Adrenal gland (tissue), 5 donors: ENCODE data around the gene LSS.

Source experiments
- CTCF ChIP-seq, 6 experiments: fragments of 450-650 bp in 4 of 6; fragments of 200-600 bp in 2 of 6; sonication (generic) in 1 of 6; IDR thresholded peaks; 1 replicate in 5 of 6; 2 replicates in 1 of 6; pipeline versions ENCODE4 v1.5.1 to v1.8.0; 2016 to 2021; ENCODE audit warnings: antibody characterized with exemption in 6 of 6, mild to moderate bottlenecking in 2 of 6, moderate library complexity in 1 of 6
- POLR2A ChIP-seq, 2 donors: fragments of 450-650 bp; IDR thresholded peaks; one replicate each; pipeline ENCODE4 v1.6.1; 2017; ENCODE audit warnings: antibody characterized with exemption in 2 of 2, mild to moderate bottlenecking in 2 of 2, moderate library complexity in 1 of 2
- donor health status: DM: no; HTN: no; CAD: no.

- TF ChIP-seq CTCF (IDR thresholded peaks at IDR 0.05) (no peak), POLR2A (IDR thresholded peaks at IDR 0.05) (no peak)
These were observed 25.4 kb downstream of the LSS start for GRCh38 chr21:46203203-46203600.
